GM19395 (cell line): ENCODE measurements around the gene WDR87.
"Not testable (repeated sequence)": the region's sequence is repeated elsewhere in the genome, so short reads cannot be mapped to it uniquely, and the experiment has no call there.

Experiments
- ATAC-seq: cut with Tn5 transposase; IDR thresholded peaks from one replicate; pipeline ENCODE4 v1.9.1; 2021; ENCODE audit warnings: mild to moderate bottlenecking, moderate library complexity; ENCODE audit not compliant: unreplicated experiment

WDR87 gene

GRCh38 chr19:37893845-37894575 lies 12.4 kb downstream of the WDR87 start:
- no peak for ATAC-seq

- no peak for ATAC-seq
Observed at GRCh38 chr19:37886571-37886970, 19.8 kb downstream of the WDR87 start.

GRCh38 chr19:37885392-37885791 lies 21.0 kb downstream of the WDR87 start:
- ATAC-seq, result no peak

GRCh38 chr19:37877147-37877546 lies 29.2 kb downstream of the WDR87 start:
- no peak for ATAC-seq

GRCh38 chr19:37876032-37876431 lies 30.4 kb downstream of the WDR87 start:
- no peak for ATAC-seq

- no peak for ATAC-seq
Observed at GRCh38 chr19:37874784-37875183, 31.6 kb downstream of the WDR87 start.

GRCh38 chr19:37872383-37872782 lies 34.0 kb downstream of the WDR87 start:
- no peak for ATAC-seq

- no peak for ATAC-seq
Observed at GRCh38 chr19:37869766-37870340, 36.5 kb downstream of the WDR87 start.

- ATAC-seq, result no peak
Observed at GRCh38 chr19:37867831-37868230, 38.6 kb downstream of the WDR87 start.

- ATAC-seq, result not testable (repeated sequence)
Observed at GRCh38 chr19:37865930-37866329, 40.5 kb downstream of the WDR87 start.

- ATAC-seq, result no peak
Observed at GRCh38 chr19:37864501-37864900, 41.9 kb downstream of the WDR87 start.

- no peak for ATAC-seq
Observed at GRCh38 chr19:37855098-37855497, 51.3 kb downstream of the WDR87 start.

GRCh38 chr19:37845932-37846331 lies 60.5 kb downstream of the WDR87 start:
- ATAC-seq, result no peak
